Gastrocnemius medialis (tissue), 4 donors: Measurements from ENCODE around the gene USH1C.

Experiments
- CTCF ChIP-seq, 5 experiments: fragments of 450-650 bp in 3 of 5; fragments of 200-600 bp in 2 of 5; sonication (generic) in 2 of 5; IDR thresholded peaks in 4 of 5; conservative IDR thresholded peaks in 1 of 5; 1 replicate in 4 of 5; 2 replicates in 1 of 5; pipeline ENCODE4 v1.5.1; 2016 to 2019; ENCODE audit warnings: antibody characterized with exemption in 5 of 5, mild to moderate bottlenecking in 3 of 5, moderate library complexity in 3 of 5
- POLR2A ChIP-seq, 2 donors: fragments of 450-650 bp; IDR thresholded peaks; one replicate each; pipeline ENCODE4 v1.6.1; 2017; ENCODE audit warnings: antibody characterized with exemption in 2 of 2, mild to moderate bottlenecking in 2 of 2, moderate library complexity in 2 of 2

- TF ChIP-seq CTCF (IDR thresholded peaks at IDR 0.05 in 4 of 5, conservative IDR thresholded peaks at IDR 0.05 in 1 of 5) (no peak), POLR2A (IDR thresholded peaks at IDR 0.05) (no peak)
Observed at GRCh38 chr11:17526326-17526725, 17.9 kb downstream of the USH1C start.
